HuH-7 (cell line): ENCODE data around the gene HDAC4.

Experiments used
- DNase-seq: peaks from one replicate; pipeline ENCODE4 v3.0.0; 2011; ENCODE audit warnings: low spot score

Gene HDAC4

GRCh38 chr2:239255218-239255617, 145.6 kb downstream of the HDAC4 start:
- no peak for DNase-seq

GRCh38 chr2:239253701-239254436, 147.0 kb downstream of the HDAC4 start:
- no peak for DNase-seq

GRCh38 chr2:239253264-239253663, 147.6 kb downstream of the HDAC4 start:
- no peak for DNase-seq

GRCh38 chr2:239252801-239253200, 148.0 kb downstream of the HDAC4 start:
- no peak for DNase-seq

GRCh38 chr2:239252393-239252792, 148.4 kb downstream of the HDAC4 start:
- no peak for DNase-seq

GRCh38 chr2:239251971-239252370, 148.8 kb downstream of the HDAC4 start:
- no peak for DNase-seq

- DNase-seq, result no peak
These were observed 150.4 kb downstream of the HDAC4 start for GRCh38 chr2:239250216-239251081.

- DNase-seq, result no peak
These were observed 151.0 kb downstream of the HDAC4 start for GRCh38 chr2:239249776-239250175.

GRCh38 chr2:239249048-239249447, 151.8 kb downstream of the HDAC4 start:
- no peak for DNase-seq

GRCh38 chr2:239247401-239248245, 153.2 kb downstream of the HDAC4 start:
- DNase-seq, result no peak

GRCh38 chr2:239246723-239247122, 154.1 kb downstream of the HDAC4 start:
- no peak for DNase-seq

- no peak for DNase-seq
These were observed 154.7 kb downstream of the HDAC4 start for GRCh38 chr2:239245872-239246721.

- no peak for DNase-seq
These were observed 155.7 kb downstream of the HDAC4 start for GRCh38 chr2:239245107-239245506.

- DNase-seq, result no peak
These were observed 156.2 kb downstream of the HDAC4 start for GRCh38 chr2:239244625-239245024.

- DNase-seq, result no peak
These were observed 159.3 kb downstream of the HDAC4 start for GRCh38 chr2:239241431-239241960.

- no peak for DNase-seq
These were observed 160.4 kb downstream of the HDAC4 start for GRCh38 chr2:239240414-239240881.

- DNase-seq, result no peak
These were observed 161.0 kb downstream of the HDAC4 start for GRCh38 chr2:239239607-239240413.

- no peak for DNase-seq
These were observed 161.8 kb downstream of the HDAC4 start for GRCh38 chr2:239238839-239239606.

GRCh38 chr2:239238381-239238780, 162.4 kb downstream of the HDAC4 start:
- no peak for DNase-seq
